ENCODE measurements around the gene C1QTNF7.

Gene C1QTNF7

GRCh38 chr4:15434091-15434490 is 6.3 kb downstream of the C1QTNF7 start:
- Mint-ChIP-seq H3K4me3 (no peak overlapping the region), H3K4me1 (peaks cover 6% of the 10 kb centered on the region), H3K27ac (no peak overlapping the region), H3K27me3 (no peaks in the 10 kb centered on the region), H3K9me3 (peaks cover 0 to 5% of the 10 kb centered on the region in 2 donors)
- no peak for DNase-seq
- ATAC-seq, result no peak

GRCh38 chr4:15434676-15435075 is 6.8 kb downstream of the C1QTNF7 start:
- H3K4me1 Mint-ChIP-seq, result peaks cover 6% of the 10 kb centered on the region
- no peak overlapping the region for H3K4me3 Mint-ChIP-seq
- no peak overlapping the region for H3K27ac Mint-ChIP-seq
- no peaks in the 10 kb centered on the region for H3K27me3 Mint-ChIP-seq
- DNase-seq, result no peak
- ATAC-seq, result no peak
- H3K9me3 Mint-ChIP-seq, result peaks cover 0 to 5% of the 10 kb centered on the region in 2 donors

- Mint-ChIP-seq H3K9me3 (peaks cover 0 to 5% of the 10 kb centered on the region in 2 donors), H3K27ac (no peak overlapping the region), H3K4me1 (peaks cover 6% of the 10 kb centered on the region), H3K27me3 (no peaks in the 10 kb centered on the region), H3K4me3 (no peak overlapping the region)
- DNase-seq (no peak), ATAC-seq (no peak)
These were observed 8.7 kb downstream of the C1QTNF7 start for GRCh38 chr4:15436513-15436912.

GRCh38 chr4:15438939-15439524 is 11.2 kb downstream of the C1QTNF7 start:
- H3K9me3 Mint-ChIP-seq, result no peaks in the 10 kb centered on the region
- no peak overlapping the region for H3K27ac Mint-ChIP-seq
- no peaks in the 10 kb centered on the region for H3K27me3 Mint-ChIP-seq
- DNase-seq, result no peak
- no peak for ATAC-seq
- peaks cover 6% of the 10 kb centered on the region for H3K4me1 Mint-ChIP-seq
- H3K4me3 Mint-ChIP-seq, result no peak overlapping the region

GRCh38 chr4:15443371-15444160 is 15.7 kb downstream of the C1QTNF7 start:
- Mint-ChIP-seq H3K27ac (no peak overlapping the region), H3K4me1 (peaks cover 4% of the 10 kb centered on the region), H3K9me3 (peaks cover 4 to 7% of the 10 kb centered on the region in 2 donors), H3K27me3 (no peaks in the 10 kb centered on the region), H3K4me3 (no peak overlapping the region)
- no peak for DNase-seq
- ATAC-seq, result no peak

GRCh38 chr4:15444276-15444675 is 16.4 kb downstream of the C1QTNF7 start:
- Mint-ChIP-seq H3K9me3 (peaks cover 4 to 7% of the 10 kb centered on the region in 2 donors), H3K27ac (no peak overlapping the region), H3K27me3 (no peaks in the 10 kb centered on the region), H3K4me3 (no peak overlapping the region), H3K4me1 (no peaks in the 10 kb centered on the region)
- ATAC-seq, result no peak
- no peak for DNase-seq

GRCh38 chr4:15444879-15445547 is 17.2 kb downstream of the C1QTNF7 start:
- no peak overlapping the region for H3K27ac Mint-ChIP-seq
- H3K27me3 Mint-ChIP-seq, result no peaks in the 10 kb centered on the region
- ATAC-seq (no peak), DNase-seq (no peak)
- no peaks in the 10 kb centered on the region for H3K4me1 Mint-ChIP-seq
- H3K4me3 Mint-ChIP-seq, result no peak overlapping the region
- peaks cover 4 to 7% of the 10 kb centered on the region in 2 donors for H3K9me3 Mint-ChIP-seq

- DNase-seq (no peak), ATAC-seq (no peak)
- H3K9me3 Mint-ChIP-seq, result peaks cover 4 to 5% of the 10 kb centered on the region in 2 donors
- no peaks in the 10 kb centered on the region for H3K4me1 Mint-ChIP-seq
- no peak overlapping the region for H3K27ac Mint-ChIP-seq
- no peak overlapping the region for H3K4me3 Mint-ChIP-seq
- no peaks in the 10 kb centered on the region for H3K27me3 Mint-ChIP-seq
These were observed 23.5 kb downstream of the C1QTNF7 start for GRCh38 chr4:15451181-15451865.

- H3K27ac Mint-ChIP-seq, result peak overlapping the region in 1 of 2 donors; percentile 54
- H3K27me3 Mint-ChIP-seq, result no peaks in the 10 kb centered on the region
- no peaks in the 10 kb centered on the region for H3K4me1 Mint-ChIP-seq
- no peak overlapping the region for H3K4me3 Mint-ChIP-seq
- DNase-seq (no peak), ATAC-seq (no peak)
- no peaks in the 10 kb centered on the region for H3K9me3 Mint-ChIP-seq
These were observed 24.3 kb downstream of the C1QTNF7 start for GRCh38 chr4:15451866-15452765.

GRCh38 chr4:15455290-15455689 is 27.5 kb downstream of the C1QTNF7 start:
- H3K4me1 Mint-ChIP-seq, result no peaks in the 10 kb centered on the region
- no peaks in the 10 kb centered on the region for H3K9me3 Mint-ChIP-seq
- no peak overlapping the region for H3K4me3 Mint-ChIP-seq
- no peak for DNase-seq
- H3K27me3 Mint-ChIP-seq, result no peaks in the 10 kb centered on the region
- H3K27ac Mint-ChIP-seq, result no peak overlapping the region
- ATAC-seq, result no peak

- DNase-seq (no peak), ATAC-seq (peak; percentile 46)
- Mint-ChIP-seq H3K4me1 (no peaks in the 10 kb centered on the region), H3K9me3 (no peaks in the 10 kb centered on the region), H3K27ac (no peak overlapping the region), H3K27me3 (no peaks in the 10 kb centered on the region), H3K4me3 (no peak overlapping the region)
These were observed 29.8 kb downstream of the C1QTNF7 start for GRCh38 chr4:15457406-15458201.

GRCh38 chr4:15458616-15459015 is 30.8 kb downstream of the C1QTNF7 start:
- no peaks in the 10 kb centered on the region for H3K27me3 Mint-ChIP-seq
- no peak overlapping the region for H3K4me3 Mint-ChIP-seq
- ATAC-seq, result no peak
- no peaks in the 10 kb centered on the region for H3K9me3 Mint-ChIP-seq
- H3K4me1 Mint-ChIP-seq, result no peaks in the 10 kb centered on the region
- H3K27ac Mint-ChIP-seq, result no peak overlapping the region
- DNase-seq, result no peak

- no peak overlapping the region for H3K27ac Mint-ChIP-seq
- ATAC-seq (no peak), DNase-seq (no peak)
- no peak overlapping the region for H3K4me3 Mint-ChIP-seq
- no peaks in the 10 kb centered on the region for H3K9me3 Mint-ChIP-seq
- H3K27me3 Mint-ChIP-seq, result no peaks in the 10 kb centered on the region
- no peaks in the 10 kb centered on the region for H3K4me1 Mint-ChIP-seq
These were observed 31.9 kb downstream of the C1QTNF7 start for GRCh38 chr4:15459706-15460105.

- Mint-ChIP-seq H3K9me3 (no peaks in the 10 kb centered on the region), H3K27me3 (no peaks in the 10 kb centered on the region), H3K27ac (no peak overlapping the region), H3K4me3 (no peak overlapping the region), H3K4me1 (peaks cover 7% of the 10 kb centered on the region)
- ATAC-seq (no peak), DNase-seq (no peak)
These were observed 38.8 kb downstream of the C1QTNF7 start for GRCh38 chr4:15466596-15466995.
